ENCODE data around the gene FAF1.

GRCh38 chr1:50424045-50424883, 535.8 kb downstream of the FAF1 start:
- no peak for TF ChIP-seq CTCF (IDR thresholded peaks at IDR 0.05)
- peak in 1 of 3 donors; percentile 32 for TF ChIP-seq POLR2AphosphoS5 (IDR thresholded peaks at IDR 0.05)
- TF ChIP-seq POLR2A (IDR thresholded peaks at IDR 0.05) = no peak
- no peak for TF ChIP-seq EP300 (IDR thresholded peaks at IDR 0.05; ENCODE audit: low read depth)

Data from transverse colon (tissue), 4 donors.